ENCODE measurements around the gene IMMP2L.
"Not testable (repeated sequence)": the region's sequence is repeated elsewhere in the genome, so short reads cannot be mapped to it uniquely, and the experiment has no call there.

Gene IMMP2L

DNA sequence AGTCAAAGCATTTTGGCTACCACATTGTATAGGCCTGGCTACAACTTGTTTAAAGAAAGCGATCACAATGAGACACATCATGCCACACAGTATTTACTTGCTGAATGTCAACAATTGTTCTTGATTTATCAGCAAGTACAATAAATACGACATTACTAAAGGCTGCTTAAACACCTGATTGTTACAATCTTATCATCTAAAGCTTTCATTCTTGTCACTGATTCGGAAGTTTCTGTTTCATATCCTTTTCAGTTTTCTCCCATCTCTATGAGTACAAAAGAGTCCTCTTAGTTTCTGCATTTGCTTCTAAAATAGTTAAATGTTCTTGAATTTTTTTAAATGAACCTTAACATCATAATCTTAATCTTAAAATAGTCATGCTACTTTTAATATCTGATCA, 599.5 kb downstream of the IMMP2L start:
- no peak for DNase-seq

DNA sequence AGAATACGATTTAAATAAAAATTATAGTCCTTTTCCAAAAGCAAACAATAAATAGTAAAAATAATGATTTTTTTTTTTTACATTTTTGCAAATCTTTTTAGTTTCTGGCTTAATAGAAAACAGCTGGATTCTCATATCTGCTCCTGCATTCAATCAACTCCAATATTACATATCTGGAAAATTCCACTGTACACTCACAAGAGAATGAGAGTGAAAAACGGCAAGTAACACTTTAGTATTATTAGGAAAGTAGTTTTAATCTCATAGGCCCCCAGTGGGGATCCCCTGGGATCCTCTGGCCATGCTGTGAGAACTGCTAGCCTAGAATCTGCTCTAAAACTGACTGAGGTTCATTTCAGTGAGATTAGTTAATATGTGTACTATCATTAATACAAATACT, 599.9 kb downstream of the IMMP2L start:
- DNase-seq, result no peak

- no peak for DNase-seq
Observed at GRCh38 chr7:110960811-110961210, 601.5 kb downstream of the IMMP2L start.

DNA sequence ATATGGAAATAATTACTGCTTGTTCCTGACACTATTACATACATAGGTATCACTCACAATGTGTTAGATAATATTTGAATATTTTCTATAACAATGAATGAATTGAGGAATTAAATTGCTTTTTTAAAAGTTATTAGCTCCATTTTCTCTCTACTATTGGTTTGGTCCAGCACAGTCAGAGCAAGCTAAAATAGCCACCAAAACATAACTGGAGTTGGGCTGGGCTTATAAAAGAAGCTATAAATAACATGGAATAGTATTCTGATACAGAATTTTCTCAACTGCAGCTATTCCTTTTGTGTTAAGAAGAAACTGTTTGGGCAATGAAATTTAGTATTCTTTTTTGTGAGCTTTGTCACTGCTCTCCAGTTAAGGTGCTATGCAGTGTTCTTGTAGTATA, 614.0 kb downstream of the IMMP2L start:
- DNase-seq, result no peak

DNA sequence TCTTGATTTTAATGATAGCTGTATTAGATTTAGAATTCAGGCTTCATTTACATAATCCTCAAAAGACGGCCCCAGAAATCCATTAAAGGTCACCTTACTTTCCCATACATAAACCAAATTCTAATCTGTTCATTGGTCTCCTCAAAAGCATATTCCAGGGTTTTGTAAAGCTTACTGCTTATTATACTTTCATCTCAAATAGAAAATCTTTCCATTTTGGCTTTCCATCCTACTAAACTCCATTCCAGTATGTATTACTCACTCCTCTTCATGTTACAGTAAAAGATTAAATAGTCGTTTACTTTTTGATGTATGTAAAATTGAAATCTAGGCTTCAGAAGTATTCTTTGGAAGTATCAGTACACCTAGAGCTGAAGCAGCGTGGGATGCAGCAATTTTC, 614.9 kb downstream of the IMMP2L start:
- no peak for DNase-seq

DNA sequence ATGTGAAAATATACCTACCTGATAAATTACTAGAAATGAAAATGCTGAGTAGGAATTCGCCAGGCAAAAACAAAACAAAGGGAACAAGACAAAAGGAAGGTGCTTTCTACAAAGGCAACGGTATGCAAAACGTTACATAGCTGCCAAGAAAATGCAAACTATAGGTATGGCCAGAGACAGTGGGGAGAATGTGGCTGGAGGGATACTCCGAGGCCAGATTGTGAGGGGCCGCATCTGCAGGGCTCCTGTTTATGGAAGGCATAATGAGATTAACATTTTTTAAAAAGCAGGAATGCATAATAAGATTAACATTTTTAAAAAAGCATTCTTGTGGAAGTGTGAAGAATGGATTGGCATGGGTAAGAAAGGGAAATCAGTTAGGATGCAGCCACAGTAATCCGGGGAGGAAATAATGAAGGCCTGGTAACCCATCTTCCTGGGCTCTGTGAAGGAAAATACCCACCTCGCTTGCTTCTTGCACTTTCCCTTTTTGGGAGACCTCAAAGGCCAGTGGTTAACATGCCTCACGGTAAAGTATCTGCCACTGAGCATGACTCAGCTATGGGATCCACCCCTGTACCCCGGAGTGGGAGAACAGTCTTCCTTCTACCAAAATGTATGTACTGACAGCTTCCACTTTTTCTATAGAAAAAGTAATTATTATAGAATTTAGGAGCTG, 617.2 kb downstream of the IMMP2L start:
- DNase-seq, result no peak

DNA sequence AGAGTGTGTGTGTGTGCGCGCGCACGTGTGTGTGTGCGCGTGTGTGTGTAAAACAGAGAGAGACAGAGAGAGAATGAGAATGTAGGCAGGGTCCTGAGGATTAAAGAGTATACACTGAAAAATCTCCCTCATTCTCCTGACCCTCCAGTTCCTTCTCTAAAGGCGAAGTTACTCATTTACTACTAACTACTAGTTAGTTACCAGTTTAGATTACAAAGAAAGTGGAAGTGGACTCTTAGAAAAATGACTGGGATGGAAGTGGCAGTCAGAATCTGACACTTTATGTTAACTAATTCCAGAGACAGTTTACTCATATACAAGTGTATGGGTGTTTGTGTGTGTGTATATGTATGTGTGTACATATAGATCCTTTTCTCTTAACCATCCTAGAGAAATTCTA, 617.8 kb downstream of the IMMP2L start:
- no peak for DNase-seq

- no peak for DNase-seq
Observed at GRCh38 chr7:110943701-110944345, 618.5 kb downstream of the IMMP2L start.

DNA sequence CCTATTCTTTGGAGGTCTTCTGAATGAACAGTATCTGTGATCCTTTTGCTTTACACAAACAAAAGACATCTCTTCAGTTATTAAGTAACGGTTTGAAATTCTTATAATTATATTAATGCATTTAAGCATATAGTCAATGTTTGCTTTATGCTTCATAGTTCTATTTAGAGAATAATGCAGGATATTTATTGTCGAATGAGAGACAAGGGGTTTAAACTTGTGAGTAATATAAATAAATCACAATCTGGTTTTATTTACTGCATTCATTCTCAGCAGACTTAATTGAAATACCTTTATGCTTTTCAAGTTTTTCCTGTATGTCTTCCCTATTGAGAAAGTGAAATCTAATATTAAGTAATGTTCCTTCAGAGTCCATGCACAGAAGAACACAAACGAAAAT, 620.9 kb downstream of the IMMP2L start:
- DNase-seq, result no peak

DNA sequence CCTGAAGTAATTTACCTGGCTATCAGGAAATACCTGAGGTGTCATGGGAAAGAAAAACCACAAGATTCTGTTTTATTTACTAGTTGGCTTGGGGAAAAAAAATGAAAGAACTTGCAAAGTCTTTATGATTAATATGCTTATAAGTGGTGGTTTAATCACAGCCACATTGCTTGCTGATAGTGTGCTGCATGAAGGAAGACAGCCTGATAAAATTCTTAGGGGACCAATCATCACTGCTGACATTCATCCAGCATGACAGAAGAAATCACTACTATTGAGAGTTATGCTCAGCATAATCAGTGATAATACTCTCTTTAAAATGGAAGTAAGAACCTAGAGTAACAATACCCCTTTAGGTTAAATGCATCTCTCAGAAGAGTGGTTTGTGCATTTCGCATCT, 621.5 kb downstream of the IMMP2L start:
- DNase-seq, result no peak

DNA sequence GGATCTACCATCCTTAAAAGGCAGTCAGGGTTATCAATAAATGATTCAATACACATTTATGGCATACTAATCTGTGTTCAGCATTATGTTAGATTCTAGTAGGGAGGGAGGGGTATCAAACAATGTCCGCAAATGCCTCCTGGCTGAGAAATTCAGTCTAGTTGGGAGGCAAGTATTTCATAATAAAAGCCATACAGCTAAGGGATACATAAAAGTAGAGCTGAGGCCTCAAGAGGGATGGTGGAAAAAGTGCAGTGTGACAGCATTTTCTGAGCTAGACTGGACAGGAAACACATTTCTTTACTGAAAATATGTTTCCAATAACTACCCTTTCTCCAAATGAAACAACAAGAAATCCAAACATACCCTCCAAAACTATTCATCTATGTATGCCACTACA, 624.1 kb downstream of the IMMP2L start:
- no peak for DNase-seq

DNA sequence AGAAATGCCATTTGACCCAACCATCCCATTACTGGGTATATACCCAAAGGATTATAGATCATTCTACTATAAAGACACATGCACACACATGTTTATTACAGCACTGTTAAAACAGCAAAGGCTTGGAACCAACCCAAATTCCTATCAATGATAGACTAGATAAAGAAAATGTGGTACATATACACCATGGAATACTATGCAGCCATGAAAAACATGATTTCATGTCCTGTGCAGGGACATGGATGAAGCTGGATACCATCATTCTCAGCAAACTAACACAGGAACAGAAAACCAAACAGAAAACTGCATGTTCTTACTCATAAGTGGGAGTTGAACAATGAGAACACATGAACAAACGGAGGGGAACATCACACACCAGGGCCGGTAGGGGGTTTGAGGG, 625.6 kb downstream of the IMMP2L start:
- not testable (repeated sequence) for DNase-seq

DNA sequence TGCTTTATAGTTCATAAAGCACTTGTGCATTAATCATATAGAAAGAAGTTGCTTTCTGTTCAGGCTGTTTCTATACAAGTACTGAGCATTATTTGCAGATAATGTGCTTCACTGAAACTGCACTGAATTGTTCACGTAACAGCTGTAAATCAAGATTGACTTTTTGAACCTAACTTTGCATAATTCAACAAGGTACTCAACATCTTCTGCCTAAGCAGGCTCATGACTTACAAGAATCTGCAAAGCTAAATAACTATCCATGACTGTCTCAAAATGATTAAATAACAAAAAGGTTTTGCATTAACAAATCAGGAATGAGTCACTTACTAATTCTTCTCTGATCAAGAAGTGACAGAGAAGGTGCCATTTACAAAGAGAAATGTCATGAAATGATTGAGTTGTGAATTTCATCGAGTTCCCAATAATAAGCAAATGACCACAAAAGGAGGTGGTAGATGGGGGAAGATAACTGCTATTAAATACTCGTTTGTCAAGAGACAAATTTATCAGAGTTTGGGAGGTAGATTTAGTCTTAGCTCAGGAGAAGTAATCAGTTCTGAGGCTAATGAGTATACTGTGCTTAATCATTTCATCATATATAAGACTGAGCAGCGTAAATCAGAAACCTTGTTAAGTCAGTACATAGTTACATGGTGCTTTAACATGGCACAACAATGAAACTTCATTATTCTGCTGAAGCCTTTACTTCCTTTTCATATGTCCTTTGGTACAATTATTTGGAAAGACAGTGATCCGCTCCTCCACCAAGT, 632.6 kb downstream of the IMMP2L start:
- DNase-seq, result no peak

GRCh38 chr7:110922906-110923305, 639.4 kb downstream of the IMMP2L start:
- DNase-seq, result no peak

DNA sequence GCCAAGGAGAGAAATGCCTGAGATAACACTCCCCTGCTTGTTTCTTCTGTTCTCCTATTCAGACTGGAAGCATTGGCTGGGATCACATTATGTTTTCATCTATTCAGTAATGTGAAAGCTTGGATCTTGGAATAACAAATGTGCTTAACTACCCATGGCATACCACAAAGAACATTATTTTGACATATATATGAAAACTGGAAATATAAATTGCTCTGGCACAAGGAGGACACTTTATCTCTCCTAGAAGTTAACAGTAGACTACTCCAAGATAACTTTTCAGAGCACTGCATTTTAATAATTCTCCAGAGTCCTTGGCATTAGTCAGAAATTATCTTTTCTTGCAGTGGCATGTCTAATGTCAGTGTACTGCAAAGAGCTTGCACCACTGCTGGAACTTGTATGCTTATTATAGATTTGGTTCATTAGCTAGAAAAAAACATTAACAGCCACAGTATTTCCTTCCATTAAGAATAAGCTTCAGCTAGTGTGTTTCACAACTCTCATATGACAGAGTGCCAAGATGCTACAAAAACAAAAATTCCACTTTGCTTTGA, 640.6 kb downstream of the IMMP2L start:
- DNase-seq, result no peak

GRCh38 chr7:110918949-110919548, 643.2 kb downstream of the IMMP2L start:
- DNase-seq, result no peak

GRCh38 chr7:110914263-110914662, 648.0 kb downstream of the IMMP2L start:
- DNase-seq, result no peak

DNA sequence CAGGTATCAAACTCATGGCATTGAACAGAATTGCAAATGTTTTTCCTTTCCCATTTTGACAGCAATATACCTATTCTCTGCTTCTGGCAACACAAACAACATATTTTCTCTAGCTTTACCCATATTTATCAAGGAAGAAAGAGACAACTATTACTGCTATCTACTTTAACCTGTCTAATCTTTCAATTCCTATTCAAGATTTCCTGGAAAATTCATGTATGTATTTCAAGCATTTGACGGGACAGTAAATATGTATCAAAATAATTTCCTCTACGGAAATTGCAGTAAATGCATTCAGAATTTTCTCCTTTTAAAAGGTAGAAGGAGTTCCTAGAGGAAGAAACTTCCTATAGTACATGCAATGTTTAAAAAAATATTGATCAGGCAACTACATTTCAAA, 650.7 kb downstream of the IMMP2L start:
- DNase-seq, result no peak

- DNase-seq, result no peak
Observed at GRCh38 chr7:110909117-110909516, 653.2 kb downstream of the IMMP2L start.

DNA sequence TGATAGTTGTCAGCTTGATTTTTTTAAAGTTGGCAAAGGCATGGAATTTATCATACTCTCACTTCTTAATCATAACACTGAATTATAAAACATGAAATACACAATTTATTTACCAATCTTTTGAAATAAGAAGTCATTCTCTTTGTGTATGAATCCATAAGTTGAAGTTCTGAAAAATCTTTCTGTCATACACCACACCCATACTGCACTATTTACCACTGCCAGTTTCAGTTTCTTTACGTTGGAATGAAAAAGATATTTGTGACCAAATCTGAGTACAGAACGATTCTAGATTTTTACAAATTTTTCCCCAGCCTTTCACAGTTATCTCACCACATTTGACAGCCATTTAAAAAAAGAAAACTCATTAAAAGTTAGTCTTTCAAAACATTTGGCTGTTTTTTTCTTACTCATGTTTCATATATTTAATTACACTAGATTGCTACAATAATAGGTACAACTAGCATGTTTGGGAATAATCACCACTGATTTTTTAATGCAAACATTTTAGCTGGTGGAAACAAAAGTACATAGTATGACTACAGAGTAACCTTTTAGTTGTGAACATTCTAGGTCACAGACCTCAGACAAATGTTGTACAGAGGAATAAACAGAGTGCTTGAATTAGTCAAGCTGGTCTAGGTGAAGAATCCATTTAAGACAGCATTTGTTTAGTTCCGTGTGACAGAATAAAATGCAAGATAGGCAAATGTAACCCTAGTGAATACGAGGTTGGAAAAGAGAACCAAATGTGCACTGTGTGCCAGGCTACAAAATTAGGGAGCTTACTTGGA, 656.3 kb downstream of the IMMP2L start:
- DNase-seq, result no peak

GRCh38 chr7:110898516-110898915, 663.8 kb downstream of the IMMP2L start:
- no peak for DNase-seq

GRCh38 chr7:110897538-110897937, 664.8 kb downstream of the IMMP2L start:
- DNase-seq, result no peak

DNA sequence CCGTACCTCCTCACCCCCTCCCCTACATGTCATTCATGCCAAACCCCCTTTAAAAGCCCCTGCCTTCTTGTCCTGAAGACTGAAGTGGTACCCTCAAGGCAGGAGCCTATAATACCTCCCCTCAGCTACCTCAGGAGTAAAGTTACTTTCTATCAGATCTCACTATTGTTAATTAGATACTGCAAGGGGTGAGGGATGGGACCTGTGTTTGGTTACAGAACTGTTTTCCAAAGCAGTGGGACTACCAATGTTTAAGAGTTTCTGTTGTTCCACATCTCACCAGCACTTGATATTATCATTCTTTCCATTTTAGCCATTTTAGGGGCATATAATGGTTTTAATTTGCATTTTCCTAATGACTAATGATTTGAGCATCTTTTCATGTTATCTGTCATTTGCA, 668.2 kb downstream of the IMMP2L start:
- DNase-seq, result no peak

Measured in activated CD8-positive, alpha-beta memory T cell treated with anti-CD3 and anti-CD28 coated beads, Interleukin-2, amount 50 U/mL, for 4 hours (primary cell).